Neural crest cell (in vitro differentiated cells): ENCODE results near the gene CLNK. TPM values are rescaled to one million over a fixed set of nuclear protein-coding genes. Genes with fewer than 3 reads are reported as not detected.

ENCODE experiments used
- DNase-seq: peaks from one replicate; pipeline ENCODE4 v3.0.0; 2021; ENCODE audit warnings: low read depth, mixed read lengths, low spot score
- H3K27ac Mint-ChIP-seq: one replicate; pipeline ENCODE4 v1.8.0; 2021; ENCODE audit warnings: mild to moderate bottlenecking, mixed read lengths; ENCODE audit not compliant: unreplicated experiment
- H3K27me3 Mint-ChIP-seq: 2 replicates; pipeline ENCODE4 v1.8.0; 2021; ENCODE audit warnings: low read depth, mild to moderate bottlenecking, mixed read lengths
- H3K36me3 Mint-ChIP-seq: 2 replicates; pipeline ENCODE4 v1.8.0; 2021; ENCODE audit warnings: low read depth, mild to moderate bottlenecking, mixed read lengths
- H3K4me1 Mint-ChIP-seq: 2 replicates; pipeline ENCODE4 v1.8.0; 2021; ENCODE audit warnings: mixed read lengths
- H3K4me3 Mint-ChIP-seq: one replicate; pipeline ENCODE4 v1.8.0; 2021; ENCODE audit warnings: mild to moderate bottlenecking, mixed read lengths
- H3K9me3 Mint-ChIP-seq: 2 replicates; pipeline ENCODE4 v1.8.0; 2021; ENCODE audit warnings: mixed read lengths
- total RNA-seq: library from RNA; stranded (reverse); gene quantifications from 2 replicates; pipeline ENCODE4 v1.2.1, GENCODE V29; 2021
- TF ChIP-seq, protein P1 (sequence below): fragments of 200-600 bp; sonication (generic); conservative IDR thresholded peaks from 2 replicates; pipeline ENCODE4 v1.5.0; 2021; ENCODE audit warnings: antibody characterized with exemption, mild to moderate bottlenecking

CLNK gene
- total RNA-seq, 1 donor from 2014 or later, result not detected

GRCh38 chr4:10629394-10629793 is 55.2 kb downstream of the CLNK start:
- H3K9me3 Mint-ChIP-seq, result peaks cover 3% of the 10 kb centered on the region
- H3K27me3 Mint-ChIP-seq, result peaks cover 5% of the 10 kb centered on the region
- DNase-seq, result no peak
- H3K4me3 Mint-ChIP-seq, result no peak overlapping the region
- H3K4me1 Mint-ChIP-seq, result peaks cover 7% of the 10 kb centered on the region
- TF ChIP-seq, protein P1, sequence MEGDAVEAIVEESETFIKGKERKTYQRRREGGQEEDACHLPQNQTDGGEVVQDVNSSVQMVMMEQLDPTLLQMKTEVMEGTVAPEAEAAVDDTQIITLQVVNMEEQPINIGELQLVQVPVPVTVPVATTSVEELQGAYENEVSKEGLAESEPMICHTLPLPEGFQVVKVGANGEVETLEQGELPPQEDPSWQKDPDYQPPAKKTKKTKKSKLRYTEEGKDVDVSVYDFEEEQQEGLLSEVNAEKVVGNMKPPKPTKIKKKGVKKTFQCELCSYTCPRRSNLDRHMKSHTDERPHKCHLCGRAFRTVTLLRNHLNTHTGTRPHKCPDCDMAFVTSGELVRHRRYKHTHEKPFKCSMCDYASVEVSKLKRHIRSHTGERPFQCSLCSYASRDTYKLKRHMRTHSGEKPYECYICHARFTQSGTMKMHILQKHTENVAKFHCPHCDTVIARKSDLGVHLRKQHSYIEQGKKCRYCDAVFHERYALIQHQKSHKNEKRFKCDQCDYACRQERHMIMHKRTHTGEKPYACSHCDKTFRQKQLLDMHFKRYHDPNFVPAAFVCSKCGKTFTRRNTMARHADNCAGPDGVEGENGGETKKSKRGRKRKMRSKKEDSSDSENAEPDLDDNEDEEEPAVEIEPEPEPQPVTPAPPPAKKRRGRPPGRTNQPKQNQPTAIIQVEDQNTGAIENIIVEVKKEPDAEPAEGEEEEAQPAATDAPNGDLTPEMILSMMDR, result no peak
- no peaks in the 10 kb centered on the region for H3K36me3 Mint-ChIP-seq
- H3K27ac Mint-ChIP-seq, result no peak overlapping the region

GRCh38 chr4:10625131-10625530 is 59.4 kb downstream of the CLNK start:
- Mint-ChIP-seq H3K27me3 (peaks cover 7% of the 10 kb centered on the region), H3K4me1 (peaks cover 7% of the 10 kb centered on the region), H3K36me3 (no peaks in the 10 kb centered on the region), H3K4me3 (no peak overlapping the region), H3K27ac (no peak overlapping the region), H3K9me3 (no peaks in the 10 kb centered on the region)
- DNase-seq, result no peak
- TF ChIP-seq, protein P1, result no peak

GRCh38 chr4:10623862-10624261 is 60.7 kb downstream of the CLNK start:
- peaks cover 10% of the 10 kb centered on the region for H3K27me3 Mint-ChIP-seq
- no peaks in the 10 kb centered on the region for H3K36me3 Mint-ChIP-seq
- TF ChIP-seq, protein P1, result no peak
- peaks cover 7% of the 10 kb centered on the region for H3K4me1 Mint-ChIP-seq
- H3K9me3 Mint-ChIP-seq, result no peaks in the 10 kb centered on the region
- H3K27ac Mint-ChIP-seq, result no peak overlapping the region
- no peak for DNase-seq
- no peak overlapping the region for H3K4me3 Mint-ChIP-seq

DNA sequence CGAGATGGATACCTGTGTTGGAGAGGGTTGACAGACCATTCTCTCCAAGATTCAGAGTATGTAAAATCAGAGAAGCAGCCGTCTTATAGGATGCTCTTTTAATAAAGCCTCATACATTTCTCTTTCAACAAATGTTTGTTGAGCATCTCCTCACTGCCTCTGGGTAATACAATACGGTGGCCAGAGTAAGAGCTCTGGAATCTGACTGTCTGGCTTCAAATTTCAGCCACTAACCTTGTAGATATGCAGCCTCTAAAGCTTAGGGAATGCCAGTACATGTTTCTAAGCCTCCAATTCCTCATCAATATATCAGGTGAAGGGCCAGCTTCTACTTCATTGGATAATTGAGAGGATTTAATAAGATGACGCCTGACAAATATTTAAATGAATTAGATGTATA is 61.3 kb downstream of the CLNK start:
- Mint-ChIP-seq H3K4me1 (peaks cover 7% of the 10 kb centered on the region), H3K36me3 (no peaks in the 10 kb centered on the region), H3K27me3 (peaks cover 10% of the 10 kb centered on the region), H3K4me3 (no peak overlapping the region), H3K27ac (no peak overlapping the region), H3K9me3 (no peaks in the 10 kb centered on the region)
- no peak for DNase-seq
- TF ChIP-seq, protein P1, result no peak

DNA sequence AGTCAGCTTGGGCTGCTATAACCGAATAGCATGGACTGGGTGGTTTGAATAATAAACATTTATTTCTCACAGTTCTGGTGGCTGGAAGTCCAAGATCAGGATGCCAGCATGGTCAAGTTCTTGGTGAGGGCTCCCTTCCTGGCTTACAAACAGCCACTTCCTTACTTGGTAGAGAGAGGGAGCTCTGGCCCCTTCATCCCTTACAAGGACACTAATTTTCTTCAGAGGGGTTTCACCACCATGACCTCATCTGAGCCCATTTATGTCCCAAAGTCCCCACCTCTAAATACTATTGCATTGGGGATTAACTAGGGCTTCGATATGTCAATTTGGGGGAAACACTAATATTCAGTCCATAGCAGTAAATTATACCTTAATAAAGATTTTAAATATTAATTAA is 61.8 kb downstream of the CLNK start:
- H3K27me3 Mint-ChIP-seq, result peaks cover 10% of the 10 kb centered on the region
- DNase-seq, result no peak
- H3K36me3 Mint-ChIP-seq, result no peaks in the 10 kb centered on the region
- no peak overlapping the region for H3K27ac Mint-ChIP-seq
- peaks cover 7% of the 10 kb centered on the region for H3K4me1 Mint-ChIP-seq
- no peak overlapping the region for H3K4me3 Mint-ChIP-seq
- TF ChIP-seq, protein P1, result peak; percentile 28
- no peaks in the 10 kb centered on the region for H3K9me3 Mint-ChIP-seq
